ENCODE results near the gene NOP58. TPM values are rescaled to one million over a fixed set of nuclear protein-coding genes. Genes with fewer than 3 reads are reported as not detected.

Gene NOP58
- polyA plus RNA-seq, 2 of the 4 experiments (the other 2 are of a cell fraction): 106 to 172 TPM

GRCh38 chr2:202249521-202250253 lies 15.9 kb upstream of the NOP58 start:
- ATAC-seq (no peak), DNase-seq (ENCODE audit: low read depth in 1 of 2, low spot score in 1 of 2) (no peak)
- H3K4me2 ChIP-seq: no peak overlapping the region

GRCh38 chr2:202251494-202251893 lies 14.1 kb upstream of the NOP58 start:
- DNase-seq (ENCODE audit: low read depth in 1 of 2, low spot score in 1 of 2) (no peak), FAIRE-seq (no peak), ATAC-seq (no peak)
- TF ChIP-seq NPAS2 (CRISPR knock-in tag; IDR thresholded peaks at IDR 0.05; ENCODE audit: borderline replicate concordance) (no peak), FOSB (CRISPR knock-in tag; IDR thresholded peaks at IDR 0.05) (no peak), HOXB13 (CRISPR knock-in tag; IDR thresholded peaks at IDR 0.05; ENCODE audit: low read depth) (no peak), NR3C1 (IDR thresholded peaks at IDR 0.05) (no peak), CHD4 (IDR thresholded peaks at IDR 0.05; ENCODE audit: borderline replicate concordance) (no peak)
- Histone ChIP-seq H3K4me2 (no peak overlapping the region), H3K27ac (no peak overlapping the region), H3K4me1 (no peaks in the 10 kb centered on the region), H3K9me3 (peaks cover 4% of the 10 kb centered on the region; the same call in 2 of the 3 replicates), H3K4me3 (no peak overlapping the region)
- 69% methylated on average over 5 of the region's 5 CpGs for WGBS (ENCODE audit: missing lambda C conversion rate)
- ChIA-PET CTCF (interaction anchor here (0.6 kb wide), 1 partner anchor 1538 kb away, joined by 3 read pairs; no protein-coding TSS in a partner anchor), POLR2A (no interaction called here)

More at GRCh38 chr2:202249521-202250253, 15.9 kb upstream of the NOP58 start:
- no peak for TF ChIP-seq HMGXB4 (CRISPR knock-in tag; IDR thresholded peaks at IDR 0.05; ENCODE audit: borderline replicate concordance)
- TF ChIP-seq KDM5A (IDR thresholded peaks at IDR 0.05): no peak
- TF ChIP-seq RCOR1 (IDR thresholded peaks at IDR 0.05; ENCODE audit: low read depth, low read length): no peak
- no peak for TF ChIP-seq FOSB (CRISPR knock-in tag; IDR thresholded peaks at IDR 0.05)
- TF ChIP-seq TFCP2L1 (CRISPR knock-in tag; IDR thresholded peaks at IDR 0.05): no peak
- TF ChIP-seq MYC (IDR thresholded peaks at IDR 0.05; ENCODE audit: borderline replicate concordance, low read length): no peak
- no peak for TF ChIP-seq HOXA7 (CRISPR knock-in tag; IDR thresholded peaks at IDR 0.05)
- TF ChIP-seq CHD4 (IDR thresholded peaks at IDR 0.05; ENCODE audit: borderline replicate concordance): no peak
- FAIRE-seq: no peak
- 74% methylated on average over 10 of the region's 10 CpGs for WGBS (ENCODE audit: missing lambda C conversion rate)
- Histone ChIP-seq H3K9me3 (peaks cover 4% of the 10 kb centered on the region; the same call in 2 of the 3 replicates), H3K4me1 (no peaks in the 10 kb centered on the region), H3K4me3 (no peak overlapping the region), H3K27ac (no peak overlapping the region)
- ChIA-PET CTCF (interaction anchor here (2.1 kb wide), 1 partner anchor 13 kb away, joined by 7 read pairs; no protein-coding TSS in a partner anchor), POLR2A (no interaction called here)

- Histone ChIP-seq H3K27ac (no peak overlapping the region), H3K4me1 (peaks cover 11% of the 10 kb centered on the region), H3K4me2 (peak overlapping the region; percentile 29; the same call in 2 of the 3 replicates), H3K9me3 (no peaks in the 10 kb centered on the region), H3K4me3 (no peak overlapping the region)
- DNase-seq (ENCODE audit: low read depth in 1 of 2, low spot score in 1 of 2) (peak in 1 of 2 experiments; percentile 32), ATAC-seq (no peak), FAIRE-seq (no peak)
- TF ChIP-seq EHF (CRISPR knock-in tag; IDR thresholded peaks at IDR 0.05) (no peak), CEBPB (IDR thresholded peaks at IDR 0.05) (peak in 1 of 2 experiments; percentile 15; a peak in 1 of 4 replicates), HES2 (IDR thresholded peaks at IDR 0.05) (no peak), SMC3 (IDR thresholded peaks at IDR 0.05) (no peak)
- POLR2A ChIA-PET: no interaction called here
- CTCF ChIA-PET: interaction anchor here (0.7 kb wide), 1 partner anchor 1127 kb away, joined by 3 read pairs; no protein-coding TSS in a partner anchor
- 50% methylated on average over 4 of the region's 4 CpGs for WGBS (ENCODE audit: missing lambda C conversion rate)
Observed at GRCh38 chr2:202261531-202261930, 4.0 kb upstream of the NOP58 start.

- no peak for ATAC-seq
- CTCF ChIA-PET: interaction anchor here (0.6 to 1.2 kb wide), 2 partner anchors 11 to 46 kb away, joined by 4 read pairs; no protein-coding TSS in a partner anchor
- Histone ChIP-seq H3K27ac (0 out of 6 replicates have a peak overlapping the region, but pooled peaks of 1 of the 2 experiments have one; percentile 4), H3K9me3 (no peaks in the 10 kb centered on the region), H3K4me3 (peak overlapping the region; percentile 89), H3K4me2 (peak overlapping the region; percentile 71), H3K4me1 (peaks cover 40% of the 10 kb centered on the region)
- 3% methylated on average over 9 of the region's 9 CpGs for WGBS (ENCODE audit: missing lambda C conversion rate)
- no peak for TF ChIP-seq MYC (IDR thresholded peaks at IDR 0.05; ENCODE audit: borderline replicate concordance, low read length)
- no peak for TF ChIP-seq SREBF2 (IDR thresholded peaks at IDR 0.05)
- no peak for TF ChIP-seq HOXB5 (CRISPR knock-in tag; IDR thresholded peaks at IDR 0.05)
- TF ChIP-seq EHF (CRISPR knock-in tag; IDR thresholded peaks at IDR 0.05): no peak
- TF ChIP-seq KDM5A (IDR thresholded peaks at IDR 0.05): no peak
- no peak for TF ChIP-seq JUNB (IDR thresholded peaks at IDR 0.05)
- no peak for TF ChIP-seq FOXS1 (CRISPR knock-in tag; IDR thresholded peaks at IDR 0.05)
- TF ChIP-seq POLR2A (IDR thresholded peaks at IDR 0.05; ENCODE audit: low read length): no peak
- TF ChIP-seq RFX5 (IDR thresholded peaks at IDR 0.05): no peak
- TF ChIP-seq PHF8 (IDR thresholded peaks at IDR 0.05; ENCODE audit: borderline replicate concordance, low read depth): no peak
- TF ChIP-seq MAX (IDR thresholded peaks at IDR 0.05): no peak
- no peak for TF ChIP-seq RARB (CRISPR knock-in tag; IDR thresholded peaks at IDR 0.05)
- no peak for TF ChIP-seq SMC3 (IDR thresholded peaks at IDR 0.05)
- no peak for TF ChIP-seq CHD4 (IDR thresholded peaks at IDR 0.05; ENCODE audit: borderline replicate concordance)
- no peak for TF ChIP-seq RAD21 (conservative IDR thresholded peaks at IDR 0.05 in 1 of 2, IDR thresholded peaks at IDR 0.05 in 1 of 2)
- no peak for TF ChIP-seq ZC3H11A (IDR thresholded peaks at IDR 0.05)
- no peak for FAIRE-seq
- POLR2A ChIA-PET: no interaction called here
- no peak for DNase-seq (ENCODE audit: low read depth in 1 of 2, low spot score in 1 of 2)
Observed at GRCh38 chr2:202267495-202267894, 1.9 kb downstream of the NOP58 start.

All from A549 (cell line).